Measurements from ENCODE around the gene PGBD5.

Gene PGBD5

GRCh38 chr1:230284891-230285290 is 141.2 kb downstream of the PGBD5 start:
- no peak overlapping the region for H3K4me3 ChIP-seq (ENCODE audit: low read depth, low read length)

- no peak overlapping the region for H3K4me3 ChIP-seq (ENCODE audit: low read depth, low read length)
These were observed 142.5 kb downstream of the PGBD5 start for GRCh38 chr1:230283678-230284077.

- H3K4me3 ChIP-seq (ENCODE audit: low read depth, low read length), result no peak overlapping the region
These were observed 144.0 kb downstream of the PGBD5 start for GRCh38 chr1:230282157-230282556.

- H3K4me3 ChIP-seq (ENCODE audit: low read depth, low read length), result no peak overlapping the region
These were observed 144.6 kb downstream of the PGBD5 start for GRCh38 chr1:230281556-230281955.

- no peak overlapping the region for H3K4me3 ChIP-seq (ENCODE audit: low read depth, low read length)
These were observed 145.2 kb downstream of the PGBD5 start for GRCh38 chr1:230280906-230281413.

GRCh38 chr1:230280054-230280795 is 145.9 kb downstream of the PGBD5 start:
- no peak overlapping the region for H3K4me3 ChIP-seq (ENCODE audit: low read depth, low read length)

GRCh38 chr1:230279583-230279945 is 146.6 kb downstream of the PGBD5 start:
- no peak overlapping the region for H3K4me3 ChIP-seq (ENCODE audit: low read depth, low read length)

GRCh38 chr1:230278871-230279582 is 147.1 kb downstream of the PGBD5 start:
- no peak overlapping the region for H3K4me3 ChIP-seq (ENCODE audit: low read depth, low read length)

GRCh38 chr1:230278376-230278775 is 147.8 kb downstream of the PGBD5 start:
- H3K4me3 ChIP-seq (ENCODE audit: low read depth, low read length), result no peak overlapping the region

- no peak overlapping the region for H3K4me3 ChIP-seq (ENCODE audit: low read depth, low read length)
These were observed 148.7 kb downstream of the PGBD5 start for GRCh38 chr1:230277201-230278025.

- H3K4me3 ChIP-seq (ENCODE audit: low read depth, low read length), result no peak overlapping the region
These were observed 149.7 kb downstream of the PGBD5 start for GRCh38 chr1:230276401-230276800.

- H3K4me3 ChIP-seq (ENCODE audit: low read depth, low read length), result no peak overlapping the region
These were observed 151.9 kb downstream of the PGBD5 start for GRCh38 chr1:230274254-230274653.

GRCh38 chr1:230273141-230273710 is 152.9 kb downstream of the PGBD5 start:
- H3K4me3 ChIP-seq (ENCODE audit: low read depth, low read length), result no peak overlapping the region

GRCh38 chr1:230272557-230272956 is 153.6 kb downstream of the PGBD5 start:
- no peak overlapping the region for H3K4me3 ChIP-seq (ENCODE audit: low read depth, low read length)

GRCh38 chr1:230271300-230272035 is 154.7 kb downstream of the PGBD5 start:
- H3K4me3 ChIP-seq (ENCODE audit: low read depth, low read length), result no peak overlapping the region

GRCh38 chr1:230270559-230271281 is 155.4 kb downstream of the PGBD5 start:
- no peak overlapping the region for H3K4me3 ChIP-seq (ENCODE audit: low read depth, low read length)

GRCh38 chr1:230270185-230270558 is 156.0 kb downstream of the PGBD5 start:
- H3K4me3 ChIP-seq (ENCODE audit: low read depth, low read length), result no peak overlapping the region

GRCh38 chr1:230268371-230269170 is 157.6 kb downstream of the PGBD5 start:
- no peak overlapping the region for H3K4me3 ChIP-seq (ENCODE audit: low read depth, low read length)
